CD4-positive, alpha-beta T cell treated with Interleukin-6 for 4 hours (primary cell): ENCODE data around the gene PSMD12.
"Not testable (repeated sequence)": the region's sequence is repeated elsewhere in the genome, so short reads cannot be mapped to it uniquely, and the experiment has no call there.

Source experiments
- DNase-seq: peaks from one replicate; pipeline ENCODE4 v3.0.0-alpha.2; 2020; ENCODE audit warnings: mixed read lengths

The PSMD12 gene

GRCh38 chr17:67353161-67353560 is 13.2 kb downstream of the PSMD12 start:
- no peak for DNase-seq

GRCh38 chr17:67349420-67349819 is 17.0 kb downstream of the PSMD12 start:
- no peak for DNase-seq

GRCh38 chr17:67347826-67348225 is 18.6 kb downstream of the PSMD12 start:
- DNase-seq: no peak

- no peak for DNase-seq
Observed at GRCh38 chr17:67343237-67343636, 23.1 kb downstream of the PSMD12 start.

GRCh38 chr17:67338353-67338752 is 28.0 kb downstream of the PSMD12 start:
- not testable (repeated sequence) for DNase-seq

GRCh38 chr17:67336859-67337258 is 29.5 kb downstream of the PSMD12 start:
- DNase-seq: no peak

GRCh38 chr17:67335245-67335835 is 31.0 kb downstream of the PSMD12 start:
- DNase-seq: no peak

GRCh38 chr17:67332162-67332508 is 34.2 kb downstream of the PSMD12 start:
- not testable (repeated sequence) for DNase-seq

GRCh38 chr17:67331381-67332161 is 34.8 kb downstream of the PSMD12 start:
- DNase-seq: not testable (repeated sequence)

- DNase-seq: no peak
Observed at GRCh38 chr17:67328026-67328425, 38.4 kb downstream of the PSMD12 start.

GRCh38 chr17:67326959-67327745 is 39.2 kb downstream of the PSMD12 start:
- not testable (repeated sequence) for DNase-seq

GRCh38 chr17:67326440-67326839 is 39.9 kb downstream of the PSMD12 start:
- no peak for DNase-seq

GRCh38 chr17:67324330-67324729 is 42.0 kb downstream of the PSMD12 start:
- no peak for DNase-seq

- DNase-seq: no peak
Observed at GRCh38 chr17:67323445-67323844, 42.9 kb downstream of the PSMD12 start.

- no peak for DNase-seq
Observed at GRCh38 chr17:67322042-67322787, 44.2 kb downstream of the PSMD12 start.

GRCh38 chr17:67321486-67321885 is 44.9 kb downstream of the PSMD12 start:
- not testable (repeated sequence) for DNase-seq

- DNase-seq: no peak
Observed at GRCh38 chr17:67316781-67317180, 49.6 kb downstream of the PSMD12 start.

- DNase-seq: no peak
Observed at GRCh38 chr17:67315865-67316264, 50.5 kb downstream of the PSMD12 start.

GRCh38 chr17:67312265-67312664 is 54.1 kb downstream of the PSMD12 start:
- DNase-seq: no peak

- no peak for DNase-seq
Observed at GRCh38 chr17:67311575-67311974, 54.8 kb downstream of the PSMD12 start.

GRCh38 chr17:67310406-67310805 is 56.0 kb downstream of the PSMD12 start:
- DNase-seq: no peak

- not testable (repeated sequence) for DNase-seq
Observed at GRCh38 chr17:67305446-67306235, 60.7 kb downstream of the PSMD12 start.
